Activated T-helper 2 cell treated with anti-CD3 and anti-CD28 coated beads, Interferon-gamma antibody, Interleukin-2, Interleukin-4, amounts not matched to agents 10 μg/mL and 5 μg/mL and 100 μg/mL, durations not matched to agents 14 hours and 24 hours and 36 hours (primary cell): ENCODE results near the gene PPFIA1. TPM values are rescaled to one million over a fixed set of nuclear protein-coding genes. Genes with fewer than 3 reads are reported as not detected.
A peak's percentile ranks its signal among the peaks of the same experiment; 100 is the strongest.
"Not testable (repeated sequence)": the region's sequence is repeated elsewhere in the genome, so short reads cannot be mapped to it uniquely, and the experiment has no call there.

Source experiments
- DNase-seq: peaks from one replicate; pipeline ENCODE4 v3.0.0; 2021; ENCODE audit warnings: low spot score
- H3K27ac Mint-ChIP-seq: one replicate; pipeline ENCODE4 v1.8.0; 2021; ENCODE audit warnings: mixed read lengths
- H3K27me3 Mint-ChIP-seq: one replicate; pipeline ENCODE4 v1.8.0; 2021; ENCODE audit warnings: low read depth, mixed read lengths
- H3K36me3 Mint-ChIP-seq: one replicate; pipeline ENCODE4 v1.8.0; 2021; ENCODE audit warnings: low read depth, mixed read lengths
- H3K4me1 Mint-ChIP-seq: one replicate; pipeline ENCODE4 v1.8.0; 2021; ENCODE audit warnings: low read depth, mixed read lengths
- H3K4me3 Mint-ChIP-seq: one replicate; pipeline ENCODE4 v1.8.0; 2021; ENCODE audit warnings: low read depth, mild to moderate bottlenecking, moderate library complexity, mixed read lengths
- H3K9me3 Mint-ChIP-seq: one replicate; pipeline ENCODE4 v1.8.0; 2021; ENCODE audit warnings: mixed read lengths
- intact Hi-C: fragments of 100-400 bp; cut with micrococcal nuclease; formaldehyde crosslinking; loops from one replicate; pipeline ENCODE4 v1.15.1; 2023
- total RNA-seq: library from RNA; stranded (reverse); gene quantifications from 2 replicates; pipeline ENCODE4 v1.2.3, GENCODE V29; 2022

Gene PPFIA1
- total RNA-seq, 1 donor from 2014 or later, result 47.1 TPM

- Mint-ChIP-seq H3K4me3 (peak overlapping the region; percentile 77), H3K27me3 (peaks cover 50% of the 10 kb centered on the region), H3K36me3 (peaks cover 7% of the 10 kb centered on the region), H3K4me1 (peaks cover 28% of the 10 kb centered on the region), H3K27ac (no peak overlapping the region), H3K9me3 (no peaks in the 10 kb centered on the region)
- no peak for DNase-seq
- intact Hi-C loops, result loop anchor here (10.0 kb wide), 1 partner anchor 195 kb away; the partner anchor contains the start of gene FADD
These were observed 129.2 kb downstream of the PPFIA1 start for GRCh38 chr11:70399681-70400112.

- H3K36me3 Mint-ChIP-seq, result peaks cover 7% of the 10 kb centered on the region
- no peak overlapping the region for H3K27ac Mint-ChIP-seq
- H3K4me1 Mint-ChIP-seq, result peaks cover 28% of the 10 kb centered on the region
- H3K27me3 Mint-ChIP-seq, result peaks cover 53% of the 10 kb centered on the region
- intact Hi-C loops, result no loop called here
- H3K9me3 Mint-ChIP-seq, result no peaks in the 10 kb centered on the region
- no peak overlapping the region for H3K4me3 Mint-ChIP-seq
- no peak for DNase-seq
These were observed 130.2 kb downstream of the PPFIA1 start for GRCh38 chr11:70400643-70401042.

- H3K27ac Mint-ChIP-seq, result no peak overlapping the region
- no peak overlapping the region for H3K4me3 Mint-ChIP-seq
- intact Hi-C loops, result no loop called here
- no peak for DNase-seq
- H3K36me3 Mint-ChIP-seq, result peaks cover 7% of the 10 kb centered on the region
- H3K4me1 Mint-ChIP-seq, result peaks cover 28% of the 10 kb centered on the region
- no peaks in the 10 kb centered on the region for H3K9me3 Mint-ChIP-seq
- H3K27me3 Mint-ChIP-seq, result peaks cover 49% of the 10 kb centered on the region
These were observed 131.5 kb downstream of the PPFIA1 start for GRCh38 chr11:70402016-70402415.

- no peak for DNase-seq
- H3K27ac Mint-ChIP-seq, result no peak overlapping the region
- H3K9me3 Mint-ChIP-seq, result no peaks in the 10 kb centered on the region
- peaks cover 46% of the 10 kb centered on the region for H3K27me3 Mint-ChIP-seq
- H3K4me3 Mint-ChIP-seq, result no peak overlapping the region
- intact Hi-C loops, result no loop called here
- H3K36me3 Mint-ChIP-seq, result peaks cover 4% of the 10 kb centered on the region
- H3K4me1 Mint-ChIP-seq, result peaks cover 21% of the 10 kb centered on the region
These were observed 132.2 kb downstream of the PPFIA1 start for GRCh38 chr11:70402685-70403084.

GRCh38 chr11:70404244-70404643, 133.8 kb downstream of the PPFIA1 start:
- no peaks in the 10 kb centered on the region for H3K9me3 Mint-ChIP-seq
- H3K27ac Mint-ChIP-seq, result no peak overlapping the region
- no peak overlapping the region for H3K4me3 Mint-ChIP-seq
- peaks cover 40% of the 10 kb centered on the region for H3K27me3 Mint-ChIP-seq
- peaks cover 4% of the 10 kb centered on the region for H3K36me3 Mint-ChIP-seq
- DNase-seq, result no peak
- intact Hi-C loops, result no loop called here
- H3K4me1 Mint-ChIP-seq, result peaks cover 15% of the 10 kb centered on the region

GRCh38 chr11:70405679-70406395, 135.3 kb downstream of the PPFIA1 start:
- H3K4me3 Mint-ChIP-seq, result no peak overlapping the region
- no peak for DNase-seq
- H3K27me3 Mint-ChIP-seq, result peaks cover 34% of the 10 kb centered on the region
- H3K36me3 Mint-ChIP-seq, result peaks cover 10% of the 10 kb centered on the region
- no peak overlapping the region for H3K27ac Mint-ChIP-seq
- intact Hi-C loops, result no loop called here
- H3K4me1 Mint-ChIP-seq, result peaks cover 8% of the 10 kb centered on the region
- no peaks in the 10 kb centered on the region for H3K9me3 Mint-ChIP-seq

- peaks cover 8% of the 10 kb centered on the region for H3K4me1 Mint-ChIP-seq
- no peak overlapping the region for H3K4me3 Mint-ChIP-seq
- peaks cover 10% of the 10 kb centered on the region for H3K36me3 Mint-ChIP-seq
- H3K27ac Mint-ChIP-seq, result no peak overlapping the region
- H3K9me3 Mint-ChIP-seq, result no peaks in the 10 kb centered on the region
- H3K27me3 Mint-ChIP-seq, result peaks cover 27% of the 10 kb centered on the region
- intact Hi-C loops, result no loop called here
- DNase-seq, result no peak
These were observed 136.6 kb downstream of the PPFIA1 start for GRCh38 chr11:70407121-70407520.

- Mint-ChIP-seq H3K4me1 (peaks cover 1% of the 10 kb centered on the region), H3K9me3 (no peaks in the 10 kb centered on the region), H3K27ac (no peak overlapping the region), H3K4me3 (no peak overlapping the region), H3K27me3 (peaks cover 20% of the 10 kb centered on the region), H3K36me3 (peaks cover 10% of the 10 kb centered on the region)
- no peak for DNase-seq
- intact Hi-C loops, result no loop called here
These were observed 137.3 kb downstream of the PPFIA1 start for GRCh38 chr11:70407814-70408213.

- H3K36me3 Mint-ChIP-seq, DNase-seq, H3K4me1 Mint-ChIP-seq, H3K9me3 Mint-ChIP-seq, H3K27ac Mint-ChIP-seq, intact Hi-C loops, H3K4me3 Mint-ChIP-seq: not testable (repeated sequence)
- peaks cover 19% of the 10 kb centered on the region for H3K27me3 Mint-ChIP-seq
These were observed 137.8 kb downstream of the PPFIA1 start for GRCh38 chr11:70408326-70408725.

- no peak overlapping the region for H3K27ac Mint-ChIP-seq
- H3K9me3 Mint-ChIP-seq, result no peaks in the 10 kb centered on the region
- H3K4me3 Mint-ChIP-seq, result no peak overlapping the region
- intact Hi-C loops, result no loop called here
- peaks cover 10% of the 10 kb centered on the region for H3K36me3 Mint-ChIP-seq
- DNase-seq, result no peak
- H3K27me3 Mint-ChIP-seq, result peaks cover 15% of the 10 kb centered on the region
- no peaks in the 10 kb centered on the region for H3K4me1 Mint-ChIP-seq
These were observed 138.9 kb downstream of the PPFIA1 start for GRCh38 chr11:70409437-70409836.

GRCh38 chr11:70409871-70410270, 139.4 kb downstream of the PPFIA1 start:
- no peaks in the 10 kb centered on the region for H3K4me1 Mint-ChIP-seq
- H3K27ac Mint-ChIP-seq, result no peak overlapping the region
- H3K9me3 Mint-ChIP-seq, result no peaks in the 10 kb centered on the region
- H3K27me3 Mint-ChIP-seq, result peaks cover 15% of the 10 kb centered on the region
- H3K4me3 Mint-ChIP-seq, result no peak overlapping the region
- DNase-seq, result no peak
- peaks cover 10% of the 10 kb centered on the region for H3K36me3 Mint-ChIP-seq
- intact Hi-C loops, result no loop called here

- H3K4me3 Mint-ChIP-seq, result no peak overlapping the region
- no peak for DNase-seq
- no peaks in the 10 kb centered on the region for H3K9me3 Mint-ChIP-seq
- intact Hi-C loops, result no loop called here
- no peaks in the 10 kb centered on the region for H3K4me1 Mint-ChIP-seq
- H3K27me3 Mint-ChIP-seq, result peaks cover 11% of the 10 kb centered on the region
- H3K27ac Mint-ChIP-seq, result no peak overlapping the region
- peaks cover 10% of the 10 kb centered on the region for H3K36me3 Mint-ChIP-seq
These were observed 140.1 kb downstream of the PPFIA1 start for GRCh38 chr11:70410276-70411205.
